HG03565 (cell line): Measurements from ENCODE around the gene DNAAF5.

Experiments used
- ATAC-seq: cut with Tn5 transposase; IDR thresholded peaks from one replicate; pipeline ENCODE4 v1.9.1; 2021; ENCODE audit warnings: mild to moderate bottlenecking, moderate library complexity; ENCODE audit not compliant: unreplicated experiment

Gene DNAAF5

GRCh38 chr7:831596-832166 lies 105.2 kb downstream of the DNAAF5 start:
- ATAC-seq = peak; percentile 65

GRCh38 chr7:832167-832967 lies 105.9 kb downstream of the DNAAF5 start, which contains the start of gene SUN1:
Gene SUN1, plus strand, starts transcription at chr7:832476. Its CDS starts 49 bp downstream, at chr7:832525.
- peak; percentile 29 for ATAC-seq

- ATAC-seq = no peak
These were observed 106.5 kb downstream of the DNAAF5 start for GRCh38 chr7:832968-833424.

GRCh38 chr7:833601-834258 lies 107.2 kb downstream of the DNAAF5 start:
- ATAC-seq = no peak

GRCh38 chr7:834277-834676 lies 107.8 kb downstream of the DNAAF5 start:
- no peak for ATAC-seq

- ATAC-seq = no peak
These were observed 108.5 kb downstream of the DNAAF5 start for GRCh38 chr7:835021-835420.

GRCh38 chr7:835485-836401 lies 109.2 kb downstream of the DNAAF5 start:
- no peak for ATAC-seq
